ENCODE measurements around the gene RASSF8. TPM values are rescaled to one million over a fixed set of nuclear protein-coding genes. Genes with fewer than 3 reads are reported as not detected.

The RASSF8 gene
- total and polyA plus RNA-seq, 2 donors (not counting 3 experiments of a cell fraction or from before 2014, with no cell fraction given): 11.1 to 59.3 TPM

GRCh38 chr12:26097046-26097878 is 138.8 kb downstream of the RASSF8 start:
- intact Hi-C loops (cut with micrococcal nuclease): loop anchor here (1.0 to 2.0 kb wide), 5 partner anchors 337 to 788 kb away; no protein-coding TSS in a partner anchor
- Histone ChIP-seq H3K4me2 (ENCODE audit: insufficient read depth, low read length) (no peak overlapping the region), H3K27me3 (ENCODE audit: control insufficient read depth in 2 of 2, insufficient read depth in 2 of 2, low read length in 2 of 2) (no peaks in the 10 kb centered on the region), H3K4me3 (replicated peaks in 1 of 3; ENCODE audit: insufficient read depth in 1 of 3, low read depth in 1 of 3, low read length in 3 of 3) (no peak overlapping the region), H3K4me1 (ENCODE audit: control insufficient read depth, extremely low read depth, insufficient read depth, low read length) (no peaks in the 10 kb centered on the region), H4K20me1 (replicated peaks; ENCODE audit: control insufficient read depth, extremely low read depth, insufficient read depth, low read length) (no peaks in the 10 kb centered on the region), H3K9me1 (replicated peaks; ENCODE audit: control insufficient read depth, extremely low read depth, insufficient read depth, low read length) (no peaks in the 10 kb centered on the region), H3K9ac (replicated peaks; ENCODE audit: extremely low read depth, insufficient read depth, low read length) (no peak overlapping the region), H3K9me3 (replicated peaks; ENCODE audit: control insufficient read depth, insufficient read depth, low read length) (no peaks in the 10 kb centered on the region), H3K27ac (ENCODE audit: insufficient read depth, low read depth, low read length) (no peak overlapping the region), H3K36me3 (ENCODE audit: control insufficient read depth in 2 of 2, extremely low read depth in 1 of 2, insufficient read depth in 2 of 2, low read length in 2 of 2) (no peaks in the 10 kb centered on the region), H2AFZ (ENCODE audit: low read depth, low read length) (no peak overlapping the region), H3K79me2 (ENCODE audit: control insufficient read depth, insufficient read depth, low read length) (no peaks in the 10 kb centered on the region)
- DNase-seq (ENCODE audit: low read depth, low spot score) (peak; percentile 76), FAIRE-seq (peak; percentile 65)
- dilution Hi-C loops (cut with MboI; ENCODE audit: extremely low pct_ligation_motif_present, low sequenced_read_pairs): no loop called here
- TF ChIP-seq POLR2AphosphoS5 (IDR thresholded peaks at IDR 0.05; ENCODE audit: insufficient read depth, low read depth, low read length) (no peak), POLR2A (IDR thresholded peaks at IDR 0.05; ENCODE audit: low read depth, low read length) (no peak), MAX (IDR thresholded peaks at IDR 0.05; ENCODE audit: insufficient read depth, insufficient read length) (no peak), CTCF (IDR thresholded peaks at IDR 0.05; ENCODE audit: extremely low read depth in 1 of 2, insufficient read depth in 1 of 2, low read depth in 1 of 2, low read length in 2 of 2) (peak; percentile 88 to 89)
- ChIA-PET CTCF (interaction anchor here (0.6 to 2.5 kb wide), 25 partner anchors 9 to 918 kb away, joined by 3 to 25 read pairs (median 4); partner anchors contain the start of gene BHLHE41), POLR2A (no interaction called here)
- no TSS peak for BruUV-seq (replicated peaks)

All from endothelial cell of umbilical vein (primary cell).